ENCODE results near the gene TUBGCP2.

The TUBGCP2 gene

DNA sequence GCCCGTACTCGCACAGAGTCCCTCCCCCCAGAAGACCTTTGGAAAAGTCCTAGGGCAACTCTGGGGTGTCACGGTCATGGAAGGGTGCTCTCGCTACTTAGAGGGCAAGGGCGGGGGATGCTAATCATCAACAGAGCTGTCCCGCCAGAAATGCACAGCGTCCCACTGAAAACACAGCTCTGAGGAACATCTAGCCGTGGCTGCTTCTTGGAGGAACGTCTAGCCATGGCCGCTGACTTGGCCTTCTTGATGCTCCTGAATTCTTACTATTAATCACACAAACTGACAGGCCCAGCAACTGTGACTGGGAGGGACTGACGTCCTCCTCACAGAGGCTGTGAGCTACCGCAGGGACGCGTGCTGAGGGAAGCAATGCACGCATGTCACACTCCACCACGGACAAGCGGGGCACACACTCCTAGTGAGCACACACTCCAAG is 1.7 kb downstream of the TUBGCP2 start:
- peak overlapping the region; percentile 92 for H3K27ac ChIP-seq
- CTCF ChIA-PET = interaction anchor here (0.6 to 1.8 kb wide), 8 partner anchors 11 to 1070 kb away, joined by 3 to 14 read pairs (median 4); partner anchors contain the start of gene FUOM
- TF ChIP-seq CTCF (conservative IDR thresholded peaks at IDR 0.05; ENCODE audit: low read depth) = no peak
- POLR2A ChIA-PET (ENCODE audit: low non-redundant PET) = no interaction called here
- no peak for DNase-seq (ENCODE audit: low spot score)

- no peak for TF ChIP-seq CTCF (conservative IDR thresholded peaks at IDR 0.05; ENCODE audit: low read depth)
- peak overlapping the region; percentile 92; the same call in 1 of the 2 replicates for H3K27ac ChIP-seq
- ChIA-PET POLR2A (ENCODE audit: low non-redundant PET) (no interaction called here), CTCF (interaction anchor here (1.2 kb wide), 1 partner anchor 24 kb away, joined by 4 read pairs; no protein-coding TSS in a partner anchor)
- no peak for DNase-seq (ENCODE audit: low spot score)
Measured at GRCh38 chr10:133306097-133306476, 2.6 kb downstream of the TUBGCP2 start.

GRCh38 chr10:133303206-133303605 is 5.5 kb downstream of the TUBGCP2 start:
- no peak for DNase-seq (ENCODE audit: low spot score)
- no peak overlapping the region for H3K27ac ChIP-seq
- no peak for TF ChIP-seq CTCF (conservative IDR thresholded peaks at IDR 0.05; ENCODE audit: low read depth)
- CTCF ChIA-PET = interaction anchor here (0.6 kb wide), 1 partner anchor 254 kb away, joined by 3 read pairs; no protein-coding TSS in a partner anchor
- POLR2A ChIA-PET (ENCODE audit: low non-redundant PET) = no interaction called here

DNA sequence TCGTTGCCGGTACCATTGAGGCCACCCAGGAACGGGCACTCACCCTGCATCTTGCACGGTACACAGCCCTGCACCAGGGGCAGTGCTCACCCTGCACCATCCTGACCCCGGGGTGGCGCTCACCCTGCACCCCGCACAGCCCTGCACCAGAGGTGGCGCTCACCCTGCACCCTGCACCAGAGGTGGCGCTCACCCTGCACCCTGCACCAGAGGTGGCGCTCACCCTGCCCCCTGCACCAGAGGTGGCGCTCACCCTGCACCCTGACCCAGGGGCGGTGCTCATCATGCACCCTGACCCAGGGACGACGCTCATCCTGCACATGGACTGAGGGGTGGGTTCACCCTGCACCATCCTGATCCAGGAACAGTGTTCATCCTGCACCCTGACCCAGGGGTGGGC is 6.4 kb downstream of the TUBGCP2 start:
- TF ChIP-seq CTCF (conservative IDR thresholded peaks at IDR 0.05; ENCODE audit: low read depth) = no peak
- no peak overlapping the region for H3K27ac ChIP-seq
- DNase-seq (ENCODE audit: low spot score) = no peak
- ChIA-PET CTCF (no interaction called here), POLR2A (ENCODE audit: low non-redundant PET) (no interaction called here)

DNA sequence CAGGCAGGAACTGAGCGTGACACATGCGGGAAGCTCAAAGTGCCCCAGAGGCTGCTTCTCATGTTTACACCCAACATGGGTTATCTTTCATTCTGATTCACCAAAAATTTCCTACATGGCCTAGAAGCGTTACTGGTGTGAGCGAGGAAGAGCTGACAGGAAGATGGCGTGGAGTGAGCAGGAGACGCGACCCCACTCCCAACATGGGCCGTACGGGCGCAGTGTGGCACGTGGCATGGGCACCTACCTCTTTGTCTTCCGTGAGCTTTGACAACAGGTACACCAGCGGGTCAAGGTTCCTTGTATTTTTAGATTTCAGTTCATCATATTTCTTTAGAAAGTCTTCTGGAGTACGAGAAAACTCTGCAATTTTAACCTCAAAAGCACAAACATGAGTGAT is 8.9 kb downstream of the TUBGCP2 start:
- no peak for TF ChIP-seq CTCF (conservative IDR thresholded peaks at IDR 0.05; ENCODE audit: low read depth)
- DNase-seq (ENCODE audit: low spot score) = no peak
- no peak overlapping the region for H3K27ac ChIP-seq
- POLR2A ChIA-PET (ENCODE audit: low non-redundant PET) = no interaction called here
- CTCF ChIA-PET = interaction anchor here (0.7 to 1.2 kb wide), 3 partner anchors 10 to 84 kb away, joined by 3 to 4 read pairs (median 3); no protein-coding TSS in a partner anchor

DNA sequence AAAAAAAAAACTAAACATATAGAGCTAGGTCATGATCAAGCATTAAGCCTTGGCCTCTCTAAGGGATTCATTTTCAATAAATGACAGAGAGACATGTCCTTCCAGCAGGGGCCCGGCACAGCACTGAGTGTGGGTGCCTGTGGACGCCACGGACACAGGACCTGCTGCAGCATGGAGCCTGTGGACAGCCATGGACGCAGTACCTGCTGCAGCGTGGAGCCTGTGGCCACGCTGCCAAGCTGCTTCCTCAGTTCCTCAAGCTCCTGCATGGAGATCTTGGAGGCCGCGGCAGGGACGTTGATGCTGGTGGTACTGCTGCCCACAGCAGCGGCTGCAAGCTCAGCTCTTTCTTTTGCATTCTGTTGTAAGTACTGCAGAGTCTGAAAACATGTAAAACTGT is 9.4 kb downstream of the TUBGCP2 start:
- ChIA-PET CTCF (interaction anchor here (1.2 kb wide), 1 partner anchor 10 kb away, joined by 3 read pairs; no protein-coding TSS in a partner anchor), POLR2A (ENCODE audit: low non-redundant PET) (no interaction called here)

More for the DNA sequence above, 9.4 kb downstream of the TUBGCP2 start:
- DNase-seq (ENCODE audit: low spot score) = no peak
- TF ChIP-seq CTCF (conservative IDR thresholded peaks at IDR 0.05; ENCODE audit: low read depth) = no peak
- H3K27ac ChIP-seq = no peak overlapping the region
